Panc1 (cell line): ENCODE data around the gene GSDMA. TPM values are rescaled to one million over a fixed set of nuclear protein-coding genes. Genes with fewer than 3 reads are reported as not detected.

Experiments
- ATAC-seq: fragments of 200-7000 bp; cut with Tn5 transposase; 2 replicates; pipeline ENCODE4 v1.9.1; 2020; ENCODE audit warnings: mild to moderate bottlenecking, moderate library complexity
- BruUV-seq: library from RNA; stranded (reverse); fragments of 400-500 nt; replicated peaks from 2 replicates; lab custom pipeline; 2021; lab: Mats Ljungman, UMichigan
- CTCF ChIA-PET: fragments of 300-600 bp; sonication (Branson Sonifier 250); formaldehyde crosslinking; loops from one replicate; lab custom pipeline; 2022; ENCODE audit warnings: antibody characterized with exemption; lab: Charles Lee
- POLR2A ChIA-PET: fragments of 300-600 bp; sonication (Branson Sonifier 250); formaldehyde crosslinking; loops from one replicate; lab custom pipeline; 2022; ENCODE audit warnings: antibody characterized with exemption; lab: Charles Lee
- DNase-seq: peaks from one replicate; pipeline ENCODE4 v3.0.0-alpha.2; 2010; ENCODE audit warnings: low read depth, low spot score
- H3K27ac ChIP-seq: 2 replicates; pipeline ENCODE4 v1.5.1; 2011; ENCODE audit warnings: mild to moderate bottlenecking, low read length, inconsistent platforms
- H3K27me3 ChIP-seq: fragments of 200-500 bp; sonication (Bioruptor generic); 2 replicates; pipeline ENCODE4 v1.6.0; 2014; ENCODE audit warnings: low read length, inconsistent platforms; ENCODE audit not compliant: control insufficient read depth, insufficient read depth
- H3K36me3 ChIP-seq: fragments of 200-500 bp; sonication (Bioruptor generic); 2 replicates; pipeline ENCODE4 v1.5.1; 2014; ENCODE audit warnings: inconsistent platforms, mild to moderate bottlenecking, low read length, moderate library complexity; ENCODE audit not compliant: control insufficient read depth, insufficient read depth
- H3K4me1 ChIP-seq: 2 replicates; pipeline ENCODE4 v1.5.1; 2011; ENCODE audit warnings: inconsistent platforms, mild to moderate bottlenecking, low read length, moderate library complexity; ENCODE audit not compliant: control insufficient read depth, insufficient read depth
- H3K4me3 ChIP-seq, 2 experiments: 2 replicates each; pipeline ENCODE4 v1.5.1; 2011 to 2012; ENCODE audit warnings: low read depth in 2 of 2, low read length in 2 of 2, mild to moderate bottlenecking in 2 of 2, inconsistent platforms in 1 of 2, moderate library complexity in 1 of 2
- H3K9me3 ChIP-seq: fragments of 200-500 bp; sonication (Bioruptor generic); 2 replicates; pipeline ENCODE4 v1.5.1; 2014; ENCODE audit warnings: low read depth, mild to moderate bottlenecking, inconsistent platforms, low read length, moderate library complexity; ENCODE audit not compliant: control insufficient read depth, insufficient read depth
- CTCF ChIP-seq: fragments of 450-650 bp; IDR thresholded peaks from 2 replicates; pipeline ENCODE4 v1.5.1; 2017; ENCODE audit warnings: mild to moderate bottlenecking
- POLR2AphosphoS5 ChIP-seq: IDR thresholded peaks from 2 replicates; pipeline ENCODE4 v1.6.1; 2012; ENCODE audit warnings: mild to moderate bottlenecking, low read depth, low read length, moderate library complexity
- REST ChIP-seq, 2 experiments: IDR thresholded peaks; 2 replicates each; pipeline ENCODE4 v1.6.1; 2011 to 2012; ENCODE audit warnings: low read depth in 2 of 2, control low read depth in 1 of 2, low read length in 1 of 2, mild to moderate bottlenecking in 1 of 2, moderate library complexity in 1 of 2; ENCODE audit not compliant: insufficient read depth in 1 of 2
- SIN3A ChIP-seq: IDR thresholded peaks from 2 replicates; pipeline ENCODE4 v1.6.1; 2012; ENCODE audit warnings: low read depth, mild to moderate bottlenecking, low read length, moderate library complexity, borderline replicate concordance; ENCODE audit not compliant: insufficient read depth
- TCF7L2 ChIP-seq: IDR thresholded peaks from 2 replicates; pipeline ENCODE4 v1.6.1; 2011; ENCODE audit warnings: mild to moderate bottlenecking, low read depth, low read length, inconsistent platforms
- in situ Hi-C: cut with HindIII; loops from 2 replicates; pipeline ENCODE4 v1.10.0; 2016; ENCODE audit warnings: low sequenced_read_pairs, low pct_unique_long_range_greater_than_20kb
- intact Hi-C: fragments of 100-400 bp; cut with micrococcal nuclease; formaldehyde crosslinking; loops from one replicate; pipeline ENCODE4 v1.10.0; 2022; ENCODE audit not compliant: unreplicated experiment
- total RNA-seq: library from RNA; stranded (reverse); gene quantifications from one replicate; pipeline ENCODE4 v1.2.1, GENCODE V29; 2021; ENCODE audit not compliant: unreplicated experiment

Gene GSDMA
- total RNA-seq, 1 experiment from 2014 or later, result not detected

GRCh38 chr17:39954876-39955275 is 7.9 kb upstream of the GSDMA start:
- Histone ChIP-seq H3K4me1 (no peaks in the 10 kb centered on the region; the same call in 1 of the 2 replicates), H3K4me3 (no peak overlapping the region), H3K36me3 (no peaks in the 10 kb centered on the region), H3K9me3 (no peaks in the 10 kb centered on the region), H3K27ac (no peak overlapping the region), H3K27me3 (no peaks in the 10 kb centered on the region)
- no TSS peak for BruUV-seq
- TF ChIP-seq CTCF (no peak), TCF7L2 (no peak), SIN3A (no peak), REST (IDR thresholded peaks at IDR 0.05; ENCODE audit: insufficient read depth in 1 of 2, low read depth in 2 of 2, low read length in 1 of 2) (no peak), POLR2AphosphoS5 (no peak)
- in situ Hi-C loops, result no loop called here
- CTCF ChIA-PET, result interaction anchor here (0.7 kb wide), 1 partner anchor 26 kb away, joined by 3 read pairs; the partner anchor contains the start of gene PSMD3
- POLR2A ChIA-PET, result no interaction called here
- DNase-seq, result no peak
- intact Hi-C loops, result no loop called here
- no peak for ATAC-seq

GRCh38 chr17:39955726-39956225 is 7.0 kb upstream of the GSDMA start:
- H3K9me3 ChIP-seq, result no peaks in the 10 kb centered on the region
- H3K4me3 ChIP-seq, result no peak overlapping the region
- no TSS peak for BruUV-seq
- ChIA-PET POLR2A (interaction anchor here (0.7 kb wide), 1 partner anchor 16 kb away, joined by 3 read pairs; no protein-coding TSS in a partner anchor), CTCF (no interaction called here)
- no peaks in the 10 kb centered on the region; the same call in 1 of the 2 replicates for H3K4me1 ChIP-seq
- no peaks in the 10 kb centered on the region for H3K27me3 ChIP-seq
- TF ChIP-seq SIN3A, result no peak
- TF ChIP-seq TCF7L2, result no peak
- TF ChIP-seq CTCF, result no peak
- TF ChIP-seq REST (IDR thresholded peaks at IDR 0.05; ENCODE audit: insufficient read depth in 1 of 2, low read depth in 2 of 2, low read length in 1 of 2), result no peak
- TF ChIP-seq POLR2AphosphoS5, result no peak
- no peaks in the 10 kb centered on the region for H3K36me3 ChIP-seq
- no peak overlapping the region for H3K27ac ChIP-seq
- ATAC-seq (no peak), DNase-seq (no peak)
- in situ Hi-C loops (no loop called here), intact Hi-C loops (no loop called here)
